ENCODE results near the gene TSHZ2.

- TF ChIP-seq, protein P1, sequence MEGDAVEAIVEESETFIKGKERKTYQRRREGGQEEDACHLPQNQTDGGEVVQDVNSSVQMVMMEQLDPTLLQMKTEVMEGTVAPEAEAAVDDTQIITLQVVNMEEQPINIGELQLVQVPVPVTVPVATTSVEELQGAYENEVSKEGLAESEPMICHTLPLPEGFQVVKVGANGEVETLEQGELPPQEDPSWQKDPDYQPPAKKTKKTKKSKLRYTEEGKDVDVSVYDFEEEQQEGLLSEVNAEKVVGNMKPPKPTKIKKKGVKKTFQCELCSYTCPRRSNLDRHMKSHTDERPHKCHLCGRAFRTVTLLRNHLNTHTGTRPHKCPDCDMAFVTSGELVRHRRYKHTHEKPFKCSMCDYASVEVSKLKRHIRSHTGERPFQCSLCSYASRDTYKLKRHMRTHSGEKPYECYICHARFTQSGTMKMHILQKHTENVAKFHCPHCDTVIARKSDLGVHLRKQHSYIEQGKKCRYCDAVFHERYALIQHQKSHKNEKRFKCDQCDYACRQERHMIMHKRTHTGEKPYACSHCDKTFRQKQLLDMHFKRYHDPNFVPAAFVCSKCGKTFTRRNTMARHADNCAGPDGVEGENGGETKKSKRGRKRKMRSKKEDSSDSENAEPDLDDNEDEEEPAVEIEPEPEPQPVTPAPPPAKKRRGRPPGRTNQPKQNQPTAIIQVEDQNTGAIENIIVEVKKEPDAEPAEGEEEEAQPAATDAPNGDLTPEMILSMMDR (IDR thresholded peaks at IDR 0.05): no peak
- TF ChIP-seq POLR2A (IDR thresholded peaks at IDR 0.05): no peak
Observed at GRCh38 chr20:53329781-53330180, 357.6 kb downstream of the TSHZ2 start.

Measured in heart left ventricle (tissue), 13 donors.